ENCODE data around the gene ZNF160.

ZNF160 gene

GRCh38 chr19:53078668-53079067, 24.6 kb downstream of the ZNF160 start:
- in situ Hi-C loops (cut with HindIII; ENCODE audit: low sequenced_read_pairs), result no loop called here
- no peak for TF ChIP-seq CTCF (IDR thresholded peaks at IDR 0.05; ENCODE audit: low read depth, low read length, missing control alignments)
- no peak overlapping the region for H3K4me3 ChIP-seq (ENCODE audit: low read depth, low read length)
- no peak for DNase-seq (ENCODE audit: low read depth)

GRCh38 chr19:53076984-53077383, 26.2 kb downstream of the ZNF160 start:
- in situ Hi-C loops (cut with HindIII; ENCODE audit: low sequenced_read_pairs), result no loop called here
- DNase-seq (ENCODE audit: low read depth), result no peak
- H3K4me3 ChIP-seq (ENCODE audit: low read depth, low read length), result no peak overlapping the region
- peak; percentile 47 for TF ChIP-seq CTCF (IDR thresholded peaks at IDR 0.05; ENCODE audit: low read depth, low read length, missing control alignments)

- no peak for TF ChIP-seq CTCF (IDR thresholded peaks at IDR 0.05; ENCODE audit: low read depth, low read length, missing control alignments)
- DNase-seq (ENCODE audit: low read depth), result no peak
- H3K4me3 ChIP-seq (ENCODE audit: low read depth, low read length), result no peak overlapping the region
- in situ Hi-C loops (cut with HindIII; ENCODE audit: low sequenced_read_pairs), result no loop called here
Measured at GRCh38 chr19:53068834-53069233, 34.4 kb downstream of the ZNF160 start.

- no peak for TF ChIP-seq CTCF (IDR thresholded peaks at IDR 0.05; ENCODE audit: low read depth, low read length, missing control alignments)
- in situ Hi-C loops (cut with HindIII; ENCODE audit: low sequenced_read_pairs), result no loop called here
- DNase-seq (ENCODE audit: low read depth), result no peak
- no peak overlapping the region for H3K4me3 ChIP-seq (ENCODE audit: low read depth, low read length)
Measured at GRCh38 chr19:53068199-53068598, 35.0 kb downstream of the ZNF160 start.

- TF ChIP-seq CTCF (IDR thresholded peaks at IDR 0.05; ENCODE audit: low read depth, low read length, missing control alignments), result no peak
- peak overlapping the region; percentile 3 for H3K4me3 ChIP-seq (ENCODE audit: low read depth, low read length)
- no peak for DNase-seq (ENCODE audit: low read depth)
- in situ Hi-C loops (cut with HindIII; ENCODE audit: low sequenced_read_pairs), result no loop called here
Measured at GRCh38 chr19:53057904-53058580, 45.2 kb downstream of the ZNF160 start.

- in situ Hi-C loops (cut with HindIII; ENCODE audit: low sequenced_read_pairs), result no loop called here
- TF ChIP-seq CTCF (IDR thresholded peaks at IDR 0.05; ENCODE audit: low read depth, low read length, missing control alignments), result no peak
- DNase-seq (ENCODE audit: low read depth), result no peak
- H3K4me3 ChIP-seq (ENCODE audit: low read depth, low read length), result no peak overlapping the region
Measured at GRCh38 chr19:53055117-53055516, 48.1 kb downstream of the ZNF160 start.
